Thyroid gland (tissue), 4 donors: Measurements from ENCODE around the gene HTD2.
"Not testable (repeated sequence)": the region's sequence is repeated elsewhere in the genome, so short reads cannot be mapped to it uniquely, and the experiment has no call there.

Experiments
- CTCF ChIP-seq, 6 experiments: fragments of 200-600 bp in 3 of 6; fragments of 450-650 bp in 3 of 6; sonication (generic) in 3 of 6; IDR thresholded peaks; one replicate each; pipeline ENCODE4 v1.5.1; 2016 to 2019; ENCODE audit warnings: antibody characterized with exemption in 6 of 6, mild to moderate bottlenecking in 2 of 6, inconsistent platforms in 1 of 6, moderate library complexity in 1 of 6
- POLR2A ChIP-seq, 2 donors: fragments of 450-650 bp; IDR thresholded peaks; one replicate each; pipeline ENCODE4 v1.6.1; 2017; ENCODE audit warnings: antibody characterized with exemption in 2 of 2, mild to moderate bottlenecking in 2 of 2, moderate library complexity in 1 of 2

DNA sequence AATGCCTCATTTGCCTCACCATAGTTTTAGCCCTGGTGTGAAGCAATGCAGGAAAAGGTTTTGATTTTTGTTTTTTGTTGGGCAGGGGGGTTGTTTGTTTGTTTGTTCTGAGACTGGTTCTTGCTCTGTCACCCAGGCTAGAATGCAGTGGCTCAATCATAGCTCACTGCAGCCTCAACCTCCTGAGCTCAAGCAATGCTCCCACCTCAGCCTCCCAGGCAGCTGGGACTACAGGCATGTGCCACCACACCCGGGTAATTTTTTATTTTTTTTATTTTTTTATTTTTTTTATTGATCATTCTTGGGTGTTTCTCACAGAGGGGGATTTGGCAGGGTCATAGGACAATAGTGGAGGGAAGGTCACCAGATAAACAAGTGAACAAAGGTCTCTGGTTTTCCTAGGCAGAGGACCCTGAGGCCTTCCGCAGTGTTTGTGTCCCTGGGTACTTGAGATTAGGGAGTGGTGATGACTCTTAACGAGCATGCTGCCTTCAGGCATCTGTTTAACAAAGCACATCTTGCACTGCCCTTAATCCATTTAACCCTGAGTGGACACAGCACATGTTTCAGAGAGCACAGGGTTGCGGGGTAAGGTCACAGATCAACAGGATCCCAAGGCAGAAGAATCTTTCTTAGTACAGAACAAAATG lies 17.2 kb upstream of the HTD2 start:
- not testable (repeated sequence) for TF ChIP-seq CTCF, POLR2A (IDR thresholded peaks at IDR 0.05)
